ENCODE measurements around the gene LHFPL5.

Gene LHFPL5

GRCh38 chr6:35850208-35850607, 45.1 kb downstream of the LHFPL5 start:
- no peak for TF ChIP-seq CTCF (IDR thresholded peaks at IDR 0.05; ENCODE audit: borderline replicate concordance, insufficient read depth, low read depth, low read length)
- H3K4me3 ChIP-seq (ENCODE audit: low read depth, low read length), result no peak overlapping the region

- H3K4me3 ChIP-seq (ENCODE audit: low read depth, low read length), result no peak overlapping the region
- TF ChIP-seq CTCF (IDR thresholded peaks at IDR 0.05; ENCODE audit: borderline replicate concordance, insufficient read depth, low read depth, low read length), result no peak
Measured at GRCh38 chr6:35852994-35853393, 47.8 kb downstream of the LHFPL5 start.

- H3K4me3 ChIP-seq (ENCODE audit: low read depth, low read length), result no peak overlapping the region
- TF ChIP-seq CTCF (IDR thresholded peaks at IDR 0.05; ENCODE audit: borderline replicate concordance, insufficient read depth, low read depth, low read length), result no peak
Measured at GRCh38 chr6:35856250-35856649, 51.1 kb downstream of the LHFPL5 start.

- TF ChIP-seq CTCF (IDR thresholded peaks at IDR 0.05; ENCODE audit: borderline replicate concordance, insufficient read depth, low read depth, low read length), result no peak
- no peak overlapping the region for H3K4me3 ChIP-seq (ENCODE audit: low read depth, low read length)
Measured at GRCh38 chr6:35857853-35858252, 52.7 kb downstream of the LHFPL5 start.

- no peak for TF ChIP-seq CTCF (IDR thresholded peaks at IDR 0.05; ENCODE audit: borderline replicate concordance, insufficient read depth, low read depth, low read length)
- H3K4me3 ChIP-seq (ENCODE audit: low read depth, low read length), result no peak overlapping the region
Measured at GRCh38 chr6:35859367-35859766, 54.2 kb downstream of the LHFPL5 start.
